HCT116 (cell line): ENCODE results near the gene PKHD1.

ENCODE experiments used
- ATF3 ChIP-seq: IDR thresholded peaks from 2 replicates; pipeline ENCODE4 v1.6.1; 2012
- CTCF ChIP-seq, 3 experiments: fragments of 200-600 bp in 1 of 3; sonication (generic) in 1 of 3; IDR thresholded peaks in 2 of 3; conservative IDR thresholded peaks in 1 of 3; 2 replicates each; pipeline ENCODE4 v1.5.1; 2012 to 2017; ENCODE audit warnings: low read depth in 2 of 3, low read length in 2 of 3, antibody characterized with exemption in 1 of 3, borderline replicate concordance in 1 of 3, control low read depth in 1 of 3, mild to moderate bottlenecking in 1 of 3, mixed read lengths in 1 of 3, mixed run types in 1 of 3, moderate library complexity in 1 of 3; ENCODE audit not compliant: insufficient read depth in 1 of 3
- EGR1 ChIP-seq: IDR thresholded peaks from 2 replicates; pipeline ENCODE4 v1.6.1; 2012; ENCODE audit warnings: low read depth
- POLR2AphosphoS5 ChIP-seq: IDR thresholded peaks from 2 replicates; pipeline ENCODE4 v1.6.1; 2011; ENCODE audit warnings: mild to moderate bottlenecking, low read depth, low read length, moderate library complexity

GRCh38 chr6:51885957-51886356 is 201.5 kb downstream of the PKHD1 start:
- TF ChIP-seq CTCF (IDR thresholded peaks at IDR 0.05 in 2 of 3, conservative IDR thresholded peaks at IDR 0.05 in 1 of 3; ENCODE audit: borderline replicate concordance in 1 of 3, insufficient read depth in 1 of 3, low read depth in 2 of 3, low read length in 2 of 3): no peak
- no peak for TF ChIP-seq EGR1
- TF ChIP-seq POLR2AphosphoS5: no peak
- TF ChIP-seq ATF3: no peak
